ENCODE data around the gene XYLT1. TPM values are rescaled to one million over a fixed set of nuclear protein-coding genes. Genes with fewer than 3 reads are reported as not detected.

Gene XYLT1
- total and polyA plus RNA-seq, 9 of the 15 experiments (the other 6 are each of a cell fraction or from before 2014, with no cell fraction given), result 0.03 to 0.09 (median 0.08) TPM; not detected in 6

DNA sequence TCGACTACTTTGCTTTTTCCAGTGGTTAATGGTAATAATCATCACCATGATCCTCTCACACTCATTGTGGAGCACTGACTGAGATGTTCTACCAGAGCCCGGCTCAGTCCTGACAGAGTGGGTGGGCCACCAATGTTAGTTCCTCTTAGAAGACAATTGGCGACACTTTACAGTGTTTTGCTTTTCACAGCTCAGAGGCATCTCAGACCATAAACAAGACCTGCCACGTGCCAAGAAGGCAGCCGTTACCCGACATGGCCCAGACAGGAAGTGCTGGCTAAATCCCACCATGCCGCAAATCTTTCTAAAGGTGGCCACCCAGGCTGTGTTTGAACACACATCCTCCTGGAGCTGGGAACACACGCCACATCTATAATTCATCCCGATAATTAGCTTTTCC lies 103.7 kb downstream of the XYLT1 start:
- DNase-seq (ENCODE audit: extremely low read depth in 1 of 4, low spot score in 3 of 4), result no peak
- peaks cover 3% of the 10 kb centered on the region; the same call in 1 of the 2 replicates for H4K20me1 ChIP-seq (replicated peaks; ENCODE audit: control insufficient read depth, insufficient read depth, low read length)
- CTCF ChIA-PET (ENCODE audit: low intra/inter-chr PET ratio), result no interaction called here
- H3K36me3 ChIP-seq (ENCODE audit: control insufficient read depth, insufficient read depth, low read length), result no peaks in the 10 kb centered on the region
- POLR2A ChIA-PET, result no interaction called here
- intact Hi-C loops (cut with micrococcal nuclease) (no loop called here), in situ Hi-C loops (cut with MboI) (no loop called here)
- no peak for ATAC-seq
- WGBS (ENCODE audit: insufficient coverage, low coverage, missing lambda C conversion rate), result 3% methylated on average over 9 of the region's 9 CpGs
- no peak overlapping the region for H2AFZ ChIP-seq (ENCODE audit: low read depth, low read length)
- no TSS peak for BruUV-seq (replicated peaks)
- peaks cover 3% of the 10 kb centered on the region for H3K9me1 ChIP-seq (ENCODE audit: control insufficient read depth, insufficient read depth, low read length)
- H3K9me3 ChIP-seq (replicated peaks; ENCODE audit: control insufficient read depth, insufficient read depth, low read depth, low read length), result no peaks in the 10 kb centered on the region
- no peak for FAIRE-seq
- H3K4me3 ChIP-seq, result no peak overlapping the region
- peaks cover 11 to 45% of the 10 kb centered on the region in 2 experiments; a peak in 3 of 5 replicates for H3K27me3 ChIP-seq (ENCODE audit: control insufficient read depth in 2 of 2, insufficient read depth in 2 of 2, low read length in 2 of 2)
- H3K4me1 ChIP-seq (replicated peaks in 1 of 2; ENCODE audit: control insufficient read depth in 2 of 2, insufficient read depth in 2 of 2, low read length in 2 of 2), result no peaks in the 10 kb centered on the region
- no peaks in the 10 kb centered on the region for H3K79me2 ChIP-seq (ENCODE audit: control insufficient read depth, insufficient read depth, low read length)
- H3K9ac ChIP-seq (ENCODE audit: insufficient read depth in 1 of 2, low read depth in 2 of 2, low read length in 2 of 2), result no peak overlapping the region
- H3K4me2 ChIP-seq (ENCODE audit: insufficient read depth, low read length), result no peak overlapping the region
- no peak overlapping the region for H3K27ac ChIP-seq (ENCODE audit: extremely low read depth, low read depth, low read length)
- no peak for TF ChIP-seq ZFP30 (CRISPR knock-in tag; IDR thresholded peaks at IDR 0.05; ENCODE audit: borderline replicate concordance)
- TF ChIP-seq, protein P1, sequence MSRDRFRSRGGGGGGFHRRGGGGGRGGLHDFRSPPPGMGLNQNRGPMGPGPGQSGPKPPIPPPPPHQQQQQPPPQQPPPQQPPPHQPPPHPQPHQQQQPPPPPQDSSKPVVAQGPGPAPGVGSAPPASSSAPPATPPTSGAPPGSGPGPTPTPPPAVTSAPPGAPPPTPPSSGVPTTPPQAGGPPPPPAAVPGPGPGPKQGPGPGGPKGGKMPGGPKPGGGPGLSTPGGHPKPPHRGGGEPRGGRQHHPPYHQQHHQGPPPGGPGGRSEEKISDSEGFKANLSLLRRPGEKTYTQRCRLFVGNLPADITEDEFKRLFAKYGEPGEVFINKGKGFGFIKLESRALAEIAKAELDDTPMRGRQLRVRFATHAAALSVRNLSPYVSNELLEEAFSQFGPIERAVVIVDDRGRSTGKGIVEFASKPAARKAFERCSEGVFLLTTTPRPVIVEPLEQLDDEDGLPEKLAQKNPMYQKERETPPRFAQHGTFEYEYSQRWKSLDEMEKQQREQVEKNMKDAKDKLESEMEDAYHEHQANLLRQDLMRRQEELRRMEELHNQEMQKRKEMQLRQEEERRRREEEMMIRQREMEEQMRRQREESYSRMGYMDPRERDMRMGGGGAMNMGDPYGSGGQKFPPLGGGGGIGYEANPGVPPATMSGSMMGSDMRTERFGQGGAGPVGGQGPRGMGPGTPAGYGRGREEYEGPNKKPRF (IDR thresholded peaks at IDR 0.05; ENCODE audit: low read depth, low read length), result no peak
- no peak for TF ChIP-seq ZNF77 (CRISPR knock-in tag; IDR thresholded peaks at IDR 0.05)
- no peak for TF ChIP-seq CCNT2 (IDR thresholded peaks at IDR 0.05; ENCODE audit: borderline replicate concordance, extremely low read depth, insufficient read length, low read depth, low read length)
- no peak for TF ChIP-seq ZNF717 (CRISPR knock-in tag; IDR thresholded peaks at IDR 0.05)
- TF ChIP-seq, protein P2, sequence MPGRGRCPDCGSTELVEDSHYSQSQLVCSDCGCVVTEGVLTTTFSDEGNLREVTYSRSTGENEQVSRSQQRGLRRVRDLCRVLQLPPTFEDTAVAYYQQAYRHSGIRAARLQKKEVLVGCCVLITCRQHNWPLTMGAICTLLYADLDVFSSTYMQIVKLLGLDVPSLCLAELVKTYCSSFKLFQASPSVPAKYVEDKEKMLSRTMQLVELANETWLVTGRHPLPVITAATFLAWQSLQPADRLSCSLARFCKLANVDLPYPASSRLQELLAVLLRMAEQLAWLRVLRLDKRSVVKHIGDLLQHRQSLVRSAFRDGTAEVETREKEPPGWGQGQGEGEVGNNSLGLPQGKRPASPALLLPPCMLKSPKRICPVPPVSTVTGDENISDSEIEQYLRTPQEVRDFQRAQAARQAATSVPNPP (IDR thresholded peaks at IDR 0.05; ENCODE audit: borderline replicate concordance, insufficient read depth, insufficient read length), result no peak
- TF ChIP-seq ELF4 (CRISPR knock-in tag; IDR thresholded peaks at IDR 0.05), result no peak
- TF ChIP-seq, protein P3, sequence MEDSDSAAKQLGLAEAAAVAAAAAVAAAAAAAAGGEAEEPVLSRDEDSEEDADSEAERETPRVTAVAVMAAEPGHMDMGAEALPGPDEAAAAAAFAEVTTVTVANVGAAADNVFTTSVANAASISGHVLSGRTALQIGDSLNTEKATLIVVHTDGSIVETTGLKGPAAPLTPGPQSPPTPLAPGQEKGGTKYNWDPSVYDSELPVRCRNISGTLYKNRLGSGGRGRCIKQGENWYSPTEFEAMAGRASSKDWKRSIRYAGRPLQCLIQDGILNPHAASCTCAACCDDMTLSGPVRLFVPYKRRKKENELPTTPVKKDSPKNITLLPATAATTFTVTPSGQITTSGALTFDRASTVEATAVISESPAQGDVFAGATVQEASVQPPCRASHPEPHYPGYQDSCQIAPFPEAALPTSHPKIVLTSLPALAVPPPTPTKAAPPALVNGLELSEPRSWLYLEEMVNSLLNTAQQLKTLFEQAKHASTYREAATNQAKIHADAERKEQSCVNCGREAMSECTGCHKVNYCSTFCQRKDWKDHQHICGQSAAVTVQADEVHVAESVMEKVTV (CRISPR knock-in tag; IDR thresholded peaks at IDR 0.05), result no peak
- TF ChIP-seq ZNF584 (CRISPR knock-in tag; IDR thresholded peaks at IDR 0.05; ENCODE audit: low read depth), result no peak

Data from K562 (cell line).